ENCODE measurements around the gene DPH1.
A peak's percentile ranks its signal among the peaks of the same experiment; 100 is the strongest.

GRCh38 chr17:2053380-2054261, 23.7 kb downstream of the DPH1 start:
- TF ChIP-seq CTCF (IDR thresholded peaks at IDR 0.05): peak; percentile 61 to 94 (median 87)
- no peak for TF ChIP-seq EP300 (IDR thresholded peaks at IDR 0.05)

Data from ovary (tissue), 3 donors.